HepG2 (cell line): ENCODE results near the gene TAS2R40.

Experiments
- CBFB ChIP-seq: sonication (generic); formaldehyde crosslinking; IDR thresholded peaks from 2 replicates; pipeline ENCODE4 v1.4.0; 2020; ENCODE audit warnings: missing genetic modification reagents
- FOSL1 ChIP-seq: sonication (generic); formaldehyde crosslinking; IDR thresholded peaks from 2 replicates; pipeline ENCODE4 v1.9.0; 2021; ENCODE audit warnings: missing genetic modification reagents, borderline replicate concordance
- GABPB1 ChIP-seq: IDR thresholded peaks from 2 replicates; pipeline ENCODE4 v1.6.1; 2016; ENCODE audit warnings: mild to moderate bottlenecking, missing genetic modification reagents, moderate library complexity, missing compliant biosample characterization
- PHF8 ChIP-seq: sonication (generic); formaldehyde crosslinking; IDR thresholded peaks from 2 replicates; pipeline ENCODE4 v1.5.0; 2020; ENCODE audit warnings: missing genetic modification reagents
- POLR2A ChIP-seq, 2 experiments: IDR thresholded peaks; 2 replicates each; pipeline ENCODE4 v1.6.1; 2011; ENCODE audit warnings: low read depth in 2 of 2, low read length in 2 of 2, mild to moderate bottlenecking in 1 of 2, moderate library complexity in 1 of 2; ENCODE audit not compliant: insufficient read depth in 1 of 2
- RFX5 ChIP-seq: IDR thresholded peaks from 2 replicates; pipeline ENCODE4 v1.6.1; 2011; ENCODE audit warnings: low read depth, low read length, improper control_type of control experiment
- TOE1 ChIP-seq: sonication (generic); formaldehyde crosslinking; IDR thresholded peaks from 2 replicates; pipeline ENCODE4 v1.4.0; 2020; ENCODE audit warnings: mild to moderate bottlenecking, missing genetic modification reagents
- ZNF331 ChIP-seq: sonication (generic); formaldehyde crosslinking; IDR thresholded peaks from 2 replicates; pipeline ENCODE4 v1.4.0; 2020; ENCODE audit warnings: missing genetic modification reagents
- TF ChIP-seq, protein P1 (sequence below): sonication (generic); formaldehyde crosslinking; IDR thresholded peaks from 2 replicates; pipeline ENCODE4 v1.5.0; 2020; ENCODE audit warnings: mild to moderate bottlenecking, missing genetic modification reagents, moderate library complexity

DNA sequence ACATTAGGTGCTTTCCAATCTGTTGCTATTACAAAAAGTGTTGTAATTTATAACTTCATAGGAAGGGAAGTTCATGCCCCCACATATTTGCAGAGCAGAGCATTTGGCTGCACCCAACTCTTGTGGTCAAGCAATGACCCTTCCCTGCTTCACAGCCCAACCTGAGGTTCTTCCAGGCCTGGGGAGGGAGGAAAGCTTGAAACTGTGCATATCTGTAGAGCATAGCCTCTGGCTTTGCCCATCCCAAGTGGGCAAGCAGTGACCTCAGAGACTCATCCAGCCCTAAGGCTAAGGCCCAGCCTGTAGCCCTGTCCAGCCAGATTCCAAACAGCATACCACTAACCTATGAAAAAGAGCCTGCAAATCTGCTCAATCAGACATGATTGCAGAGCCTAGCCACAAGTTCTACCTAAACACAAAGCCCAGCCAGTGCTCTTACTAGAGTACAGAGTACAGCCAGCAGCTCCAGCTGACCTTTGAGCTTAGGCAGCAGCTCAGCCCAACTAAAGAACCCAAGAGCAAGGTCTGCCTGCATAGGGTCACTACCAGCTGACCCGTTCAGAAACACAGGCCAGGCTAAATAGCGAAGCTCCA lies 27.0 kb downstream of the TAS2R40 start:
- TF ChIP-seq PHF8 (no peak), POLR2A (IDR thresholded peaks at IDR 0.05; ENCODE audit: insufficient read depth in 1 of 2, low read depth in 2 of 2, low read length in 2 of 2) (no peak), TOE1 (no peak), ZNF331 (CRISPR knock-in tag) (peak; percentile 98), GABPB1 (CRISPR knock-in tag) (no peak), RFX5 (no peak), CBFB (CRISPR knock-in tag) (no peak), FOSL1 (no peak)
- TF ChIP-seq, protein P1, sequence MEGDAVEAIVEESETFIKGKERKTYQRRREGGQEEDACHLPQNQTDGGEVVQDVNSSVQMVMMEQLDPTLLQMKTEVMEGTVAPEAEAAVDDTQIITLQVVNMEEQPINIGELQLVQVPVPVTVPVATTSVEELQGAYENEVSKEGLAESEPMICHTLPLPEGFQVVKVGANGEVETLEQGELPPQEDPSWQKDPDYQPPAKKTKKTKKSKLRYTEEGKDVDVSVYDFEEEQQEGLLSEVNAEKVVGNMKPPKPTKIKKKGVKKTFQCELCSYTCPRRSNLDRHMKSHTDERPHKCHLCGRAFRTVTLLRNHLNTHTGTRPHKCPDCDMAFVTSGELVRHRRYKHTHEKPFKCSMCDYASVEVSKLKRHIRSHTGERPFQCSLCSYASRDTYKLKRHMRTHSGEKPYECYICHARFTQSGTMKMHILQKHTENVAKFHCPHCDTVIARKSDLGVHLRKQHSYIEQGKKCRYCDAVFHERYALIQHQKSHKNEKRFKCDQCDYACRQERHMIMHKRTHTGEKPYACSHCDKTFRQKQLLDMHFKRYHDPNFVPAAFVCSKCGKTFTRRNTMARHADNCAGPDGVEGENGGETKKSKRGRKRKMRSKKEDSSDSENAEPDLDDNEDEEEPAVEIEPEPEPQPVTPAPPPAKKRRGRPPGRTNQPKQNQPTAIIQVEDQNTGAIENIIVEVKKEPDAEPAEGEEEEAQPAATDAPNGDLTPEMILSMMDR (CRISPR knock-in tag): no peak
